Pancreas (tissue), 10 donors: ENCODE results near the gene ACTC1. TPM values are rescaled to one million over a fixed set of nuclear protein-coding genes. Genes with fewer than 3 reads are reported as not detected.

Experiments
- ATAC-seq, 4 donors: fragments of 200-7000 bp; cut with Tn5 transposase; one replicate each; pipeline versions ENCODE4 v1.8.0 to v1.9.1; 2020; ENCODE audit warnings: mild to moderate bottlenecking in 4 of 4, moderate library complexity in 4 of 4
- DNase-seq, 6 donors: peaks; one replicate each; pipeline ENCODE4 v3.0.0-alpha.2; 2020
- FAIRE-seq: peaks from 2 replicates; lab custom pipeline; 2012; peaks lifted over from hg19 to GRCh38; lab: Jason Lieb, UNC
- H3K27ac ChIP-seq, 4 donors: fragments of 200-600 bp; sonication (generic); 1 replicate in 3 of 4; 2 replicates in 1 of 4; pipeline versions ENCODE4 v1.5.0 to v1.8.0; 2020
- H3K27me3 ChIP-seq, 4 donors: fragments of 200-600 bp; one replicate each; pipeline ENCODE4 v1.8.0; 2021
- H3K36me3 ChIP-seq, 3 donors: fragments of 200-600 bp; sonication (generic) in 1 of 3; one replicate each; pipeline versions ENCODE4 v1.5.0 to v1.8.0; 2020 to 2021
- H3K4me1 ChIP-seq, 3 donors: fragments of 200-600 bp; one replicate each; pipeline ENCODE4 v1.8.0; 2021
- H3K4me3 ChIP-seq, 4 donors: fragments of 200-600 bp; sonication (generic) in 2 of 4; one replicate each; pipeline versions ENCODE4 v1.5.0 to v1.8.0; 2020 to 2021
- H3K9me3 ChIP-seq, 4 donors: fragments of 200-600 bp; one replicate each; pipeline ENCODE4 v1.8.0; 2021
- WGBS, 2 donors: extraction: QIAGEN DNeasy Blood & Tissue Kit; methylation state at CpG; one replicate each; pipeline ENCODE4 v1.1.7; 2013; 5-methylcytosine and 5-hydroxymethylcytosine counted together
- intact Hi-C, 3 donors: fragments of 100-400 bp; cut with DNase I; formaldehyde crosslinking; loops; one replicate each; pipeline versions ENCODE4 v1.11.1 to v1.14.2; 2022
- polyA plus RNA-seq, 2 donors: library from polyadenylated mRNA; stranded (reverse); fragments of 200-250 nt; gene quantifications; one replicate each; pipeline ENCODE4 v1.2.3, GENCODE V29; 2013
- total RNA-seq, 6 donors: library from RNA; stranded (reverse); fragmentation: NEBNext Ultra II Directional in 4 of 6; extraction: Animal tissue kit (Norgen Biotek cat#: 25700) in 4 of 6; gene quantifications; one replicate each; pipeline versions ENCODE4 v1.2.1 to v1.2.4, GENCODE V29; 2021 to 2023
- TF ChIP-seq, protein P1 (sequence below), 4 donors: fragments of 200-600 bp; sonication (generic) in 3 of 4; IDR thresholded peaks; one replicate each; pipeline versions ENCODE4 v1.5.0 to v1.8.0; 2021; ENCODE audit warnings: antibody characterized with exemption in 4 of 4
- donor health status: healthy with polysubstance abuse.
- donor health status: DM: no; HTN: no; CAD: no; lungs with moderate emphysema.
- donor health status: DM: no; HTN: no; CAD: no.
- donor health status: control.
- donor health status: control.
- donor health status: Bipolar disorder and iron deficiency.
- donor health status: DM: yes; HTN: yes; CAD: no.
- donor health status: DM: no; HTN: no; CAD: no.
- donor health status: DM: no; HTN: no; CAD: no.
- donor health status: DM: yes; HTN: yes; CAD: no.

Gene ACTC1
- total and polyA plus RNA-seq, 8 donors, result 0.13 to 5.2 (median 1.00) TPM; not detected in 2

- DNase-seq (no peak), FAIRE-seq (no peak), ATAC-seq (no peak)
- H3K27me3 ChIP-seq, result no peaks in the 10 kb centered on the region
- H3K9me3 ChIP-seq, result no peaks in the 10 kb centered on the region
- H3K4me1 ChIP-seq, result no peaks in the 10 kb centered on the region
- intact Hi-C loops, result no loop called here
- no peak overlapping the region for H3K4me3 ChIP-seq
- TF ChIP-seq, protein P1, sequence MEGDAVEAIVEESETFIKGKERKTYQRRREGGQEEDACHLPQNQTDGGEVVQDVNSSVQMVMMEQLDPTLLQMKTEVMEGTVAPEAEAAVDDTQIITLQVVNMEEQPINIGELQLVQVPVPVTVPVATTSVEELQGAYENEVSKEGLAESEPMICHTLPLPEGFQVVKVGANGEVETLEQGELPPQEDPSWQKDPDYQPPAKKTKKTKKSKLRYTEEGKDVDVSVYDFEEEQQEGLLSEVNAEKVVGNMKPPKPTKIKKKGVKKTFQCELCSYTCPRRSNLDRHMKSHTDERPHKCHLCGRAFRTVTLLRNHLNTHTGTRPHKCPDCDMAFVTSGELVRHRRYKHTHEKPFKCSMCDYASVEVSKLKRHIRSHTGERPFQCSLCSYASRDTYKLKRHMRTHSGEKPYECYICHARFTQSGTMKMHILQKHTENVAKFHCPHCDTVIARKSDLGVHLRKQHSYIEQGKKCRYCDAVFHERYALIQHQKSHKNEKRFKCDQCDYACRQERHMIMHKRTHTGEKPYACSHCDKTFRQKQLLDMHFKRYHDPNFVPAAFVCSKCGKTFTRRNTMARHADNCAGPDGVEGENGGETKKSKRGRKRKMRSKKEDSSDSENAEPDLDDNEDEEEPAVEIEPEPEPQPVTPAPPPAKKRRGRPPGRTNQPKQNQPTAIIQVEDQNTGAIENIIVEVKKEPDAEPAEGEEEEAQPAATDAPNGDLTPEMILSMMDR (IDR thresholded peaks at IDR 0.05), result no peak
- no peak overlapping the region for H3K27ac ChIP-seq
- no peaks in the 10 kb centered on the region for H3K36me3 ChIP-seq
Measured at GRCh38 chr15:34768530-34768929, 26.8 kb downstream of the ACTC1 start.

GRCh38 chr15:34765741-34766140, 29.6 kb downstream of the ACTC1 start:
- 60 to 69% methylated on average over 5 of the region's 5 CpGs for WGBS, 2 donors
- DNase-seq (no peak), ATAC-seq (no peak), FAIRE-seq (no peak)
- no peaks in the 10 kb centered on the region for H3K9me3 ChIP-seq
- intact Hi-C loops, result no loop called here
- H3K27ac ChIP-seq, result no peak overlapping the region
- TF ChIP-seq, protein P1 (IDR thresholded peaks at IDR 0.05), result no peak
- H3K4me1 ChIP-seq, result no peaks in the 10 kb centered on the region
- H3K27me3 ChIP-seq, result no peaks in the 10 kb centered on the region
- no peak overlapping the region for H3K4me3 ChIP-seq
- H3K36me3 ChIP-seq, result no peaks in the 10 kb centered on the region

GRCh38 chr15:34760909-34761308, 34.4 kb downstream of the ACTC1 start:
- DNase-seq (no peak), ATAC-seq (no peak), FAIRE-seq (no peak)
- H3K27ac ChIP-seq, result no peak overlapping the region
- intact Hi-C loops, result no loop called here
- H3K4me3 ChIP-seq, result no peak overlapping the region
- TF ChIP-seq, protein P1 (IDR thresholded peaks at IDR 0.05), result no peak
- H3K9me3 ChIP-seq, result no peaks in the 10 kb centered on the region
- no peaks in the 10 kb centered on the region for H3K36me3 ChIP-seq
- H3K27me3 ChIP-seq, result peaks cover 0 to 7% (median 0%) of the 10 kb centered on the region in 4 donors
- H3K4me1 ChIP-seq, result no peaks in the 10 kb centered on the region
- 39 to 68% methylated on average over 3 of the region's 3 CpGs for WGBS, 2 donors

DNA sequence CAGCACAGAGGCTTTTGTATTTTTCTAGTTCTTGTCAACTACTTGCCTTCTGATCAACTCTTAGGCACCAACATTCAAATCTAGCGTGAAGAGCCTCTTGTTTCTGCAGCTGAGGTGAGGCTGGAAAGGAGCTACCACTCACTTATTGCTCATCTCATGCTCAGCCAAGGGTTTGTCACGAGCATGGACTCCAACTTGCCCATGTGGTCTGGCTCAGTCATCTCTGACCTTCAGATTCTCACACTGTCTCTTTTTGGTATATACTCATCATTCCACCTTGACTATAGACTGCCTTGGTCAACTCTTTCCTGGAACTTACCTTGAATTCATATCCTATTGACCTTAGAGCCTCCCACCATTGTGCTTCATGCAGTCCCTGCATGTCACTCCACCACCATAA, 35.4 kb downstream of the ACTC1 start:
- DNase-seq (no peak), ATAC-seq (no peak), FAIRE-seq (no peak)
- Histone ChIP-seq H3K4me3 (no peak overlapping the region), H3K27ac (no peak overlapping the region), H3K9me3 (no peaks in the 10 kb centered on the region), H3K4me1 (peaks cover 0 to under 1% (median 0%) of the 10 kb centered on the region in 3 donors), H3K36me3 (no peaks in the 10 kb centered on the region), H3K27me3 (peaks cover 0 to 11% (median 0%) of the 10 kb centered on the region in 4 donors)
- WGBS, 2 donors, result 50 to 57% methylated on average over 2 of the region's 2 CpGs
- TF ChIP-seq, protein P1 (IDR thresholded peaks at IDR 0.05), result no peak
- intact Hi-C loops, result no loop called here

DNA sequence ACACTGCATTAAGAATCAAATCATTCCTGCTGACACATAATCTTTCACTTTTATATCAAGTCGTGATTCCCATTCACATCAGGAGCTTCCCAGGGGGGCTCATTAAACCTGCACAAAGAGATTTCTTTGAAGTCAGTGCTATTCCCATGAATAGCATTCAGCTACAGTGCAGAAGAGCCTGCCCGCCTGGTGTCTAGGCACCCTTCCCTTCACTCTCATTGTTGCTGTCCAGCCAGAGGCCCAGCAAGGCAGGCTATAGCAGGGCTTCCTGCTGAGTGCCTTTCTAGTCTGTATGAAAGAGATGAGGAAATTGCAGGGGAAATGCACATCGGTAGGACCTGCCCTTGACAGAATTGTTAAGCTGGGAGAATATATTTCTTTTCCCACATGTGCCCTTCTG, 36.0 kb downstream of the ACTC1 start:
- Histone ChIP-seq H3K27me3 (peaks cover 0 to 17% (median 0%) of the 10 kb centered on the region in 4 donors), H3K36me3 (no peaks in the 10 kb centered on the region), H3K9me3 (no peaks in the 10 kb centered on the region), H3K4me1 (peaks cover 0 to 3% (median 0%) of the 10 kb centered on the region in 3 donors), H3K27ac (no peak overlapping the region), H3K4me3 (no peak overlapping the region)
- intact Hi-C loops, result no loop called here
- WGBS, 2 donors, result 40 to 44% methylated on average over 3 of the region's 3 CpGs
- TF ChIP-seq, protein P1 (IDR thresholded peaks at IDR 0.05), result no peak
- no peak for DNase-seq
- no peak for FAIRE-seq
- no peak for ATAC-seq
